Measurements from ENCODE around the gene ZER1.

GRCh38 chr9:128696923-128697707 is 74.6 kb downstream of the ZER1 start:
- TF ChIP-seq POLR2A (IDR thresholded peaks at IDR 0.05; ENCODE audit: low read length) (no peak), GATA1 (IDR thresholded peaks at IDR 0.05; ENCODE audit: low read depth, low read length) (no peak)
